K562 (cell line): ENCODE results near the gene PIP5KL1. TPM values are rescaled to one million over a fixed set of nuclear protein-coding genes. Genes with fewer than 3 reads are reported as not detected.

Experiments used
- ARID3B ChIP-seq: fragments of 250-450 bp; sonication (Bioruptor Pico); IDR thresholded peaks from 2 replicates; pipeline ENCODE4 v1.4.0; 2020; ENCODE audit warnings: borderline replicate concordance
- ELF1 ChIP-seq: fragments of 200-800 bp; sonication (Bioruptor generic); IDR thresholded peaks from 2 replicates; pipeline ENCODE4 v1.6.1; 2016; ENCODE audit warnings: missing genetic modification characterization, missing compliant biosample characterization
- ELK3 ChIP-seq: fragments of 450-650 bp; formaldehyde crosslinking; IDR thresholded peaks from 2 replicates; pipeline ENCODE4 v1.4.0; 2020; ENCODE audit warnings: mild to moderate bottlenecking
- FIP1L1 ChIP-seq: fragments of 200-400 bp; formaldehyde crosslinking; IDR thresholded peaks from 2 replicates; pipeline ENCODE4 v1.6.1; 2018; ENCODE audit warnings: mild to moderate bottlenecking, low read depth, low read length; ENCODE audit not compliant: poor library complexity, severe bottlenecking
- HIVEP1 ChIP-seq: fragments of 250-450 bp; sonication (Bioruptor Pico); IDR thresholded peaks from 2 replicates; pipeline ENCODE4 v1.4.0; 2020; ENCODE audit warnings: mild to moderate bottlenecking
- PML ChIP-seq: IDR thresholded peaks from 2 replicates; pipeline ENCODE4 v1.6.1; 2012; ENCODE audit warnings: low read length, inconsistent platforms
- ZNF12 ChIP-seq: sonication (generic); formaldehyde crosslinking; IDR thresholded peaks from 2 replicates; pipeline ENCODE4 v1.4.0; 2020; ENCODE audit warnings: mild to moderate bottlenecking, missing genetic modification reagents
- polyA plus RNA-seq, 8 experiments: library from polyadenylated mRNA; depleted of rRNA in 4 of 8; stranded (reverse) in 5 of 8; unstranded in 3 of 8; fragments of >200 nt; fragmentation: Nextera tagmentation in 2 of 8; fragmentation: Illumina TruSeq in 1 of 8; extraction: Ambion mirVana in 2 of 8; extraction: Trizol in 1 of 8; gene quantifications; 2 replicates each; pipeline versions ENCODE4 v1.2.1 to v1.2.3, GENCODE V29; 2011 to 2014; ENCODE audit warnings: inconsistent platforms in 1 of 8, missing spikeins in 1 of 8
- total RNA-seq, 7 experiments: library from RNA; depleted of rRNA in 6 of 7; stranded (reverse); fragments of >200 nt in 6 of 7; fragmentation: Illumina TruSeq in 2 of 7; extraction: Trizol in 2 of 7; gene quantifications; 2 replicates each; pipeline versions ENCODE4 v1.2.1 to v1.2.3, GENCODE V29; 2011 to 2021; ENCODE audit warnings: low replicate concordance in 1 of 7

Gene PIP5KL1
- total and polyA plus RNA-seq, 9 of the 15 experiments (the other 6 are each of a cell fraction or from before 2014, with no cell fraction given): 0.18 to 4.8 (median 1.2) TPM

GRCh38 chr9:127903557-127904475 lies 26.8 kb downstream of the PIP5KL1 start (continued):
- TF ChIP-seq FIP1L1 (no peak), PML (no peak; the same call in 1 of the 2 replicates), ZNF12 (0 out of 2 replicates have a peak, but pooled peaks have one; percentile 53), ARID3B (CRISPR knock-in tag) (no peak), ELK3 (CRISPR knock-in tag) (no peak), HIVEP1 (CRISPR knock-in tag) (no peak), ELF1 (tag) (no peak)
